ENCODE measurements around the gene KRT4.

Gene KRT4

GRCh38 chr12:52845946-52846345 lies 32.0 kb upstream of the KRT4 start:
- Mint-ChIP-seq H3K4me1 (no peaks in the 10 kb centered on the region), H3K27ac (no peak overlapping the region), H3K9me3 (no peaks in the 10 kb centered on the region), H3K4me3 (no peak overlapping the region), H3K36me3 (no peaks in the 10 kb centered on the region), H3K27me3 (peaks cover 31% of the 10 kb centered on the region)
- CTCF ChIA-PET: no interaction called here
- no peak for DNase-seq

GRCh38 chr12:52844386-52844785 lies 30.5 kb upstream of the KRT4 start:
- no peak overlapping the region for H3K4me3 Mint-ChIP-seq
- CTCF ChIA-PET: no interaction called here

GRCh38 chr12:52839436-52840105 lies 25.7 kb upstream of the KRT4 start:
- Mint-ChIP-seq H3K36me3 (no peaks in the 10 kb centered on the region), H3K27ac (no peak overlapping the region), H3K4me1 (peaks cover 14% of the 10 kb centered on the region), H3K27me3 (peaks cover 31% of the 10 kb centered on the region), H3K4me3 (no peak overlapping the region), H3K9me3 (no peaks in the 10 kb centered on the region)
- CTCF ChIA-PET: no interaction called here
- no peak for DNase-seq

More at GRCh38 chr12:52844386-52844785, 30.5 kb upstream of the KRT4 start:
- Mint-ChIP-seq H3K27ac (no peak overlapping the region), H3K36me3 (no peaks in the 10 kb centered on the region), H3K4me1 (no peaks in the 10 kb centered on the region), H3K27me3 (peaks cover 32% of the 10 kb centered on the region), H3K9me3 (no peaks in the 10 kb centered on the region)
- DNase-seq: no peak

DNA sequence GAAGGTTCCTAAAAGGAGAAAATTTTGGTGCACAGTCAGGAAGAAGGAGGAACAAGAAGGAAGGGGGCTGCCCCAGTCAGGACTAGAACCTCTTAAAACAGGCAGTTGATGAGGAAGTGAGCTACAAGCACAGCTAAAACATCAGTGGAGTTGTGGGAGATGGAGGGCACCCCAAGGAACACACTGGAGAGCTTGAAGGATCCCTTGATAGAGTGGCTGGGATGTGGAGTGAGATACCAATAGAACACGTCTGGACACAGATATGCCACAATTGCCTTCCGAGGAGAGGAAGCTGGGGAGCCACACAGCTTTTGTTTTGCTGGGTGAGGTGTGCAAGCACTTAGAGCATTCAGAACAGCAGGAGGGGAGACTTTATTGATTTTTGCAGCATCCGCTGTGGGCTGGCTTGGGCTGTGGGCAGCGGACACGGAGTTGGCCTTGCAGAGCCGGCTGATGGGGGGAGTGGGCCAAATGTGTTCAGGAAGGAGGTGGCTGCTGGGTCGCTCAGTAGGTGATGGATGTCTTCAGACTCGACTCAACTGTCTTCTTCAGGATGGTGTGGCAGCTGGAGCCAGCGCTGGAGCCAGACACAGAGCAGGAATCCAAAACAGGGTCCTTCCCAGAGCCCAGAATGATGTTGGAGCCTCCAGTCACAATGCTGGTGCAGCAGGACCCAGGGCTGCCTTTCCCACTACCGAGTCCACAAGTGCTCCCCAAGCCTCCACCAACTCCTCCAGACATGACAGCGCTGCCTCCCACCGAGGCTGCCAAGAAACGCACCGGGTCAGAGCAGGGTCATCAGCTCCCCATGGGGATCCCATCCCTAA lies 24.9 kb upstream of the KRT4 start:
- no peaks in the 10 kb centered on the region for H3K36me3 Mint-ChIP-seq
- CTCF ChIA-PET: interaction anchor here (2.0 kb wide), 1 partner anchor 41 kb away, joined by 7 read pairs; no protein-coding TSS in a partner anchor
- H3K4me1 Mint-ChIP-seq: peaks cover 14% of the 10 kb centered on the region
- H3K27me3 Mint-ChIP-seq: peaks cover 32% of the 10 kb centered on the region
- no peak for DNase-seq
- no peak overlapping the region for H3K27ac Mint-ChIP-seq
- H3K9me3 Mint-ChIP-seq: no peaks in the 10 kb centered on the region
- H3K4me3 Mint-ChIP-seq: no peak overlapping the region

DNA sequence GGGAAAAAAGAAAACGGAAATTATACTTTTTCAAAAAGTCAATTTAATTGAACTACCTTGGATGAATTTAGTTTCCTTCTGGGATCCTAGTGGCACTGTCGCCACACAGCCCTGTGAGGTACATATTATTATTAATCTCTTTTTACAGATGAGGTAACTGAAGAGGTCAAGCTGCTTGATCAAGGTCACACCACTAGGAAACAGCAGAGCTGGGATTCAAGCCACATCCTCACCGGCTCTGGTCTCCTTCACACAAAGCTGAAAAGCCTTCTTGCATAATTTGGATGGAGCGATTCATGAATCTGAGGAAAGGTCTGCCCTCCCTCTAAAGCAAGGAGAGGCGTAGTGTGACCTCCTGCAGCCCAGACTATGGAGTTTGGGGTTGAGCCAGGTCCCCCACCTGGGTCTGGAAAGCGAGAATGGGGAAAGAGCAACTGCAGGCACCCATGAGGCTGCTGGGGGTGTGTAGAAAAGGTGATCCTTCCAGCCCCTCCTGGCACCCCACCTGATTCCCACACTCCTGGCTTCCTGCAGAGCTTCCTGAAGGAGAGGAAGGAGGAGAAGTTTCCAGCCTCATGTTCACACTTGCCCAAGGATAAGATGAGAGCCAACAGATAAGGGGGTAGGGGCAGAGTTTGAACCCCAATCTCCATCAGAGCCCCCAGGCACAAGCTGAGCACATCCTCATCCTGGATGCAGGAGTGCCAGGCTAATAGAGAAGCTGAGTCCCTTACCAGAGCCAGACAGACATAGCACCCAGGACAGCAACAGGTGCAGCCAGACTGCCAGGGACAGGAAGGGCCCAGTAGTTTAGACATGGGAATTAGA lies 24.1 kb upstream of the KRT4 start:
- DNase-seq: no peak
- Mint-ChIP-seq H3K27me3 (peaks cover 36% of the 10 kb centered on the region), H3K4me1 (peaks cover 14% of the 10 kb centered on the region), H3K9me3 (no peaks in the 10 kb centered on the region), H3K27ac (no peak overlapping the region), H3K36me3 (no peaks in the 10 kb centered on the region), H3K4me3 (no peak overlapping the region)
- CTCF ChIA-PET: interaction anchor here (1.0 to 2.0 kb wide), 2 partner anchors 41 to 256 kb away, joined by 3 to 7 read pairs; no protein-coding TSS in a partner anchor

GRCh38 chr12:52837413-52837741 lies 23.5 kb upstream of the KRT4 start:
- Mint-ChIP-seq H3K4me1 (peaks cover 14% of the 10 kb centered on the region), H3K4me3 (no peak overlapping the region), H3K36me3 (no peaks in the 10 kb centered on the region), H3K27me3 (peaks cover 32% of the 10 kb centered on the region), H3K27ac (no peak overlapping the region), H3K9me3 (no peaks in the 10 kb centered on the region)
- no peak for DNase-seq
- CTCF ChIA-PET: interaction anchor here (0.9 to 2.0 kb wide), 5 partner anchors 33 to 255 kb away, joined by 3 to 7 read pairs (median 3); no protein-coding TSS in a partner anchor

DNA sequence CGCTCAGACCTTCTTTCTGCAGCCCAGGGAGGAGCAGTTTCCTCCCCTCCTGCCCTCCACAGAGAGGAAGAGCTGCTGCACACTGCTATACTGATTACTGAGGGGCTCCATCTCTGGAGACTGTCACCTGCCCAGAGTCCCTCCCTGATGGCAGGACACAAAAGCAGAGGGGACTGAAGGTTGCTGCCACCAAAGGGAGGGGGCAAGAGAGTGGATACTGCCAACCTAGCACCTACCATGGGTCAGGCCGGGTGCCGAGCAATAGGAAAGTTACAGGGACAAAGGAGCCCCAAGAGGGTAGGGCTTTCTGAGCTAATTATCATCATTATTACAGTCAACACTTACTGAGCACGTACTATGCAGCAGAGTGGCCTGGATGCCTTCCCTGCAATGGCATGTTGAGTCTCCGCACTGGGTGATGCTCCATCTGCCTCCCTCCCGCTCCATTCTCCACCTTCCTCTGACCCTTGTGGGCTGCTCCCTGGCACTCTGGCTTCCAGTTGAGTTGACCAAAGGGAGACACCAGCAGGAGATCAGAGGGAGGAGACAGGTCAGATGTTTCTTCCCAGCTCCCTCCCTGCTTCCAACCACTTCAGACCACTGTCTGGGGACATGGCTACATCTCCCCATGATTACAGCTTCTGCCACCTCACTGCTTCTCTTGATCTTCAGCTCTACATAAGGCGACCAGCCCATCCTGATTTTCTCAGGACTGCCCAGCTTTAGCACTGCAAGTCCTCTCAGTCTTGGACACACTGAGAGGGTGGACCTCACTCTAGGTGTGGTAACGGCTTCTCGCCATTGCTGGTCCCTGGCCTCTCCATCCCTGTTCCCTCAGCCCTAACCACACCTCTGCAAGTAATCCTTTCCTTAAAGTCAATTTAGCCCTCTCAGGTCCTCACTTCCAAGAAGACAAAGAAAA lies 22.8 kb upstream of the KRT4 start:
- no peaks in the 10 kb centered on the region for H3K9me3 Mint-ChIP-seq
- CTCF ChIA-PET: interaction anchor here (0.9 to 2.0 kb wide), 5 partner anchors 34 to 48 kb away, joined by 3 to 7 read pairs (median 4); no protein-coding TSS in a partner anchor
- H3K27me3 Mint-ChIP-seq: peaks cover 29% of the 10 kb centered on the region
- no peak overlapping the region for H3K4me3 Mint-ChIP-seq
- DNase-seq: no peak
- H3K4me1 Mint-ChIP-seq: peaks cover 14% of the 10 kb centered on the region
- peak overlapping the region; percentile 33 for H3K27ac Mint-ChIP-seq
- H3K36me3 Mint-ChIP-seq: no peaks in the 10 kb centered on the region

DNA sequence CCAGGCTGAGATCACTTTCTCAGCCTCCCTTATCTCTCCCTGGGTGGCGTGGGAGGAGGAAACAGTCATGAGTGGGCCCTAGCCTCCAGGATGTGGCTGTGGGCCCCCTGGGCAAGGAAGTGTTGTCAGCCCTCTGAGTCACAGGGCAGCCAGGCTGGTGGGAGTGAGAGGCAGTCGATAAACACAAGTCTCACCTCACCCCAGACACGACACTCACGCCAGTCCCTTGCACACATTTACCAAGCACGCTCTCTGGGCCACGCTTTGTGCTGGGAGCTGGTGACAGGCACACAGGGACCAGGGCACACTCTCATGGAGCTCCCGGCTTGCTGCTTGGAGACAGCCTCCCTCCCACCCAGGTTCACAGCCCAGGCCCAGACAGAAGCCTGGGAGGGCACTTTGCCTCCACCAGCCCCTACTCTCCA lies 22.1 kb upstream of the KRT4 start:
- H3K36me3 Mint-ChIP-seq: no peaks in the 10 kb centered on the region
- H3K4me3 Mint-ChIP-seq: no peak overlapping the region
- H3K27ac Mint-ChIP-seq: peak overlapping the region; percentile 33
- no peaks in the 10 kb centered on the region for H3K9me3 Mint-ChIP-seq
- DNase-seq: peak; percentile 32
- H3K27me3 Mint-ChIP-seq: peaks cover 25% of the 10 kb centered on the region
- CTCF ChIA-PET: interaction anchor here (1.4 to 2.0 kb wide), 2 partner anchors 43 to 49 kb away, joined by 4 to 5 read pairs; no protein-coding TSS in a partner anchor
- H3K4me1 Mint-ChIP-seq: peaks cover 14% of the 10 kb centered on the region

GRCh38 chr12:52835271-52836041 lies 21.5 kb upstream of the KRT4 start:
- H3K4me1 Mint-ChIP-seq: peaks cover 14% of the 10 kb centered on the region
- no peaks in the 10 kb centered on the region for H3K9me3 Mint-ChIP-seq
- no peaks in the 10 kb centered on the region for H3K36me3 Mint-ChIP-seq
- no peak overlapping the region for H3K27ac Mint-ChIP-seq
- peaks cover 25% of the 10 kb centered on the region for H3K27me3 Mint-ChIP-seq
- H3K4me3 Mint-ChIP-seq: no peak overlapping the region
- CTCF ChIA-PET: interaction anchor here (1.4 to 2.0 kb wide), 2 partner anchors 44 to 50 kb away, joined by 4 to 5 read pairs; no protein-coding TSS in a partner anchor
- no peak for DNase-seq

DNA sequence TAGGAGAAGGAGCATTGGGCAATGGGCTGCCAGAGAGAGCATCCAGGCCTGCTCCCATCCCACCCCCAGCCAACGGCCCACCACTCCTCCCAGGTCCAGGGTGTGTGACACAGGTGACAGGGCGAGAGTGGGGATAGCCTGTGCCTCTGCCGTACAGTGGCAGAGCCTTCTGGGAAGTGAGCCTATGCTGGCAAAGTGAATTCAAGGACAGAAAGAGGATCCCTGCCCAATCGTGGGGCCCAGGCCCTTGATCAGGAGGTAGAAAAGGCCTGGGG lies 20.7 kb upstream of the KRT4 start:
- CTCF ChIA-PET: no interaction called here
- DNase-seq: no peak
- Mint-ChIP-seq H3K9me3 (no peaks in the 10 kb centered on the region), H3K36me3 (no peaks in the 10 kb centered on the region), H3K27me3 (peaks cover 29% of the 10 kb centered on the region), H3K4me3 (no peak overlapping the region), H3K27ac (no peak overlapping the region), H3K4me1 (peaks cover 14% of the 10 kb centered on the region)

GRCh38 chr12:52833922-52834726 lies 20.2 kb upstream of the KRT4 start, which contains the start of gene KRT79:
Gene KRT79, minus strand, starts transcription at chr12:52834311. Its CDS starts 51 bp downstream, at chr12:52834260.
- CTCF ChIA-PET: no interaction called here
- H3K9me3 Mint-ChIP-seq: no peaks in the 10 kb centered on the region
- H3K36me3 Mint-ChIP-seq: no peaks in the 10 kb centered on the region
- peaks cover 14% of the 10 kb centered on the region for H3K4me1 Mint-ChIP-seq
- peaks cover 26% of the 10 kb centered on the region for H3K27me3 Mint-ChIP-seq
- DNase-seq: no peak
- no peak within 1 kb of the TSS for H3K4me3 Mint-ChIP-seq
- H3K27ac Mint-ChIP-seq: no peak within 1 kb of the TSS

Measured in activated naive CD4-positive, alpha-beta T cell treated with anti-CD3 and anti-CD28 coated beads, Interleukin-2, amount 10 ng/mL, durations not matched to agents 7 days and 5 days (primary cell).